IPS-NIHi7 (cell line): ENCODE data around the gene ARHGAP5.

ENCODE experiments used
- DNase-seq: peaks from one replicate; pipeline ENCODE4 v3.0.0; 2012; ENCODE audit warnings: mixed read lengths; ENCODE audit errors: extremely low spot score

Gene ARHGAP5

GRCh38 chr14:32183151-32184058 lies 106.3 kb downstream of the ARHGAP5 start:
- no peak for DNase-seq

- DNase-seq = no peak
These were observed 108.0 kb downstream of the ARHGAP5 start for GRCh38 chr14:32185097-32185496.

- DNase-seq = no peak
These were observed 109.1 kb downstream of the ARHGAP5 start for GRCh38 chr14:32186248-32186647.

- DNase-seq = no peak
These were observed 112.7 kb downstream of the ARHGAP5 start for GRCh38 chr14:32189811-32190210.

DNA sequence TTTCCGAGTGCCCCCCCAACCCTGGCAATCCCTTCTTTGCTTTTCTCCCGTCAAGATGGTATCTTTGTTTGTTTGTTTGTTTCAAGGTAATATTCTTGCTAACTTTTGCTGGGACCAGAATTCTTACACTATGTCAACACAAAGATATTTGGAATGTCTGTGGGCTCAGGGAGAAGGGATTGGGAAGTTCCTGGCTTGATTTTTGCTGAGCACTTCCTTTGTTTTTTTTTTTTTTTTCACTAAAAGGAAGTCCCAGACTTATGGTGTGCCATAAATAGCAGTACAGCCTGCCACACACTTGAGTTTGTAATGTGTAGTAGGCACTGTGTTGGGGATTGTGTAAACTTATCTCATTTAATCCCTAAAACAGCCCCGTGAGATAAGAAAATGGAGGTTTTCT lies 113.6 kb downstream of the ARHGAP5 start:
- DNase-seq = no peak

- no peak for DNase-seq
These were observed 115.7 kb downstream of the ARHGAP5 start for GRCh38 chr14:32192712-32193373.

- DNase-seq = no peak
These were observed 116.4 kb downstream of the ARHGAP5 start for GRCh38 chr14:32193532-32193931.

DNA sequence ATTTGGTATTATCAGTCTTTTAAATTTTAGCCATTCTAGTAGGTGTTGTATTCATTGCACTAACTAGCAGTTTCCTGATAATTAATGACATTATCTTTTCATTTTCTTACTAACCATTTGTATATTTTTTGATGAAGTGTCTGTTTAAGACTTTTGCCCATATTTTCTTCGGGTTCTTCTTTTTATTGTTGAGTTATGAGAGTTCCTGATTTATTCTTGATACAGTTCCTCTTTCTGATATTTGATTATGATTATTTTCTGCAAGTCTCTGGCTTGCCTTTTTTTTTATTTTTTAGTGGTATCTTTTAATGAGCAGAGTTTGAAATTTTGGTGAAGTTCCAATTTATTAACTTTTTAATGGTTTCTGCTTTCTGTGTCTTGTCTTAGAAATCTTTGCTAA lies 118.5 kb downstream of the ARHGAP5 start:
- no peak for DNase-seq

DNA sequence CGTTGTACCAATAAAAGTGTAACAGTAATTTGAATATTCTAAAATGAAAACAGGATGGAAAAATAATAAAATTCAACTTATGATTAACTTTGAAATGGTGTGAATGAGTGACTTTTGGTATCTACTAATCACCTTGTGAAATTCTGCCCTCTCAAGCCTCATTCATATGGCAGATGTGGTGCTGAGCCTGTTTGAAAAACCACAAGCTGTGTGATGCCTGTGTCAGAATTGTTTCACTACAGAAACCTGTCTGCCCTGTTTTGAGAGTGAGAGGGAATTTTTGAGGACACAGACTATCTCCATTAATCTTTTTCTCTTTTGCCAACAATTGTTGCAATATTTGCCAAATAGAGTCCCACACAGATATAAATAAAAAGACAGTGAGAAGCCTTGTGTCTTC lies 120.8 kb downstream of the ARHGAP5 start:
- no peak for DNase-seq

GRCh38 chr14:32200368-32201192 lies 123.5 kb downstream of the ARHGAP5 start:
- no peak for DNase-seq

GRCh38 chr14:32201193-32201815 lies 124.2 kb downstream of the ARHGAP5 start:
- DNase-seq = peak; percentile 89

- no peak for DNase-seq
These were observed 124.8 kb downstream of the ARHGAP5 start, which contains the start of gene RNU6-7 for GRCh38 chr14:32201816-32202490. Gene RNU6-7 (plus strand): TSS chr14:32202045.

DNA sequence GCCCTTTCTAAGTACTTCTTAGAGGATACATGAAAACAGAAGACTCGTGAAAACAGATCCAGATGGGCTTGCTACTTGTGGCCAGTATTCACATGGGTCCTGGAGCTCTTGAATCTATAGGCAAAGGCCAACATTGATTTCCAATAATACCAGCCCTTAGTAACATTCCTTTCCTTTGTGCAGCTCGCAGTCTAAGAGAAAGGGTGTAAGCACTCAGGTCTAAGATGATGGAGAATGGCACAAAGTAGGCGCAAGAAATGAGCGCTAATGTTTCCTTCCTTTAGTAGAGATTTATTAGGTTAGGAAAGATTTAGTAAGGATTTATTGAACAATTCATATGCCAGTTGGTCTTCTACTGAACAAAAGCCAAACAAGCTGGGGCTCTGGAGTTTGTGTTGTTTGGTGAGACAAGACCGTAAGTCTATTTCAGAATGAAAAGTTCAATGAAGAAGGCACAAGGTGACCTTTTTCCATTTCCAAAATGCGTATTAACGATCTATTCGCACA lies 125.4 kb downstream of the ARHGAP5 start:
- DNase-seq = no peak

DNA sequence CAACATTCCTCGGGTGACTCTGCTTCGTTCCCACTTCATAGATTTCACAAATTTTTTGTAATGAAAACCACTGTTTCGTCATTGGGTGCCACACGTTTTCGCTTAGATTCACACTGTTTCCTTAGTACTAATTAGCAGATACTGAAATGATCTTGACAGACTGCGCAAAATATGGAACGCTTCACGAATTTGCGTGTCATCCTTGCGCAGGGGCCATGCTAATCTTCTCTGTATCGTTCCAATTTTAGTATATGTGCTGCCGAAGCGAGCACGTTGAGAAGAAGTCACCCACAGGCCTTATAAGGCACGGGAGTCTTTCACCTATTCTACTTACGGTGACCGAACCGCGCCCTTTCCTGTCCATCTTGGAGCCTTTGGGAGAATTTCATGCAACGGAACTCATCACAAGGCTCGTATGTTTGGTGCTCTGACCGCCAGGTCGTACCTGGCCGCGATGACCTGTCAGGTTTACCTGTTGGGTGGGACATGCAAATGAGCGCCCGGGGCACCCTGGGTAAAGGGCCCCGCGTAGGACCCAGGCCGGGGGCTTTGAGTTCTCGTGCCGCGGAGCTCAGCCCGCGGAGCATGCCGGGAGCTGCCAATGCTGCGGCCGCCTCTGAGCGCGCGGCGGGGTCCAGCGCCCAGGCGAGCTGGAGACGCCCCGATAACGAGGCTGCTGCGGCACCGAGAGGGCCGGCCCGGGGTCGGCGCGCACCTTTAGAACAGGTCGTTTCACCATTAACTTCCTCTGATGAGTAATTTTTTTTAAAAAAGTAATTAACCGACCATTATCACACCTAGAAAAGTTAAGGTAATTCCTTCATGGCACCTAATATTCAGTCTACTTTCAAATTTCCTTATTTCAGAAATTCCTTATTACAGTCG lies 126.1 kb downstream of the ARHGAP5 start, which contains the start of gene RNU6-8:
TSS of gene RNU6-8 (minus strand) at position 272 of the 885 bp plus-strand sequence.
- peak; percentile 88 for DNase-seq

DNA sequence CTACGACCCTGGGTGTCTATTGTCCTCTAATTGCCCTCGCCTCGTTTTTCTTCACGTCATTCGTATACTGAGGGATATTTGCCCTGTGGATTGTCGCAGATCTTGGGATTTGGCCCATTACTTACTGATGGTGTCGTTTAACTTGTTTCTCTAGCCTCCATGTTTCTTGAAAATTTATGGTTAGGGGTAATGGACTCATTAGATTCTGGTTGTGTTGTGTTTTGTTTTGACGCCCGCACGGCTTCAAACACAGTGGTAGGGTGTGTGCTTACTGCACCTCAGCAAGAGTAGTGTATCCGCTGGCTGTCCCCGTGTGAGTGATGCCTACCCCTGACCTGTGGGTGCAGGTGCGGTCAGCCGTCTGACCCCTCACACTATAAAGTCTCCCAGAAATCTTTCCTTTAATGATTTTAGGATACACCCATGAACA lies 126.8 kb downstream of the ARHGAP5 start:
- DNase-seq = no peak

DNA sequence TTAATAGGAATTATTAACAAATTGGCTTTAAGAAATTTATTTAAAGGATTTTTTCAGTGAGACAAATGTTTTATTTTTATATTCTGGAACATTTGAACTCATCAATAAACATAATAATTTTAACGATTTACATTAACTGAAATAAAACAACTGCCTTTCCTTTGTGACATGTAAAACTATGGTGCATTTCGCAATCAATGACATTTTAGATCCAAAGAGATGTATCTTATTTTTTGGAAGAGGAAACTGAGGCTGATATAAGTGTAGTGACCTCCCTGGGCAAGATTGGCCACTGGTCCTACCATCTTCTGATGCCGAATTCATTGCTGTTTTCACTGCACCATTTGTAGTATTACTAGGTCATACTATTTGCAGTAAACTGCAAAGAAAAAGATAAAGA lies 128.4 kb downstream of the ARHGAP5 start:
- no peak for DNase-seq

DNA sequence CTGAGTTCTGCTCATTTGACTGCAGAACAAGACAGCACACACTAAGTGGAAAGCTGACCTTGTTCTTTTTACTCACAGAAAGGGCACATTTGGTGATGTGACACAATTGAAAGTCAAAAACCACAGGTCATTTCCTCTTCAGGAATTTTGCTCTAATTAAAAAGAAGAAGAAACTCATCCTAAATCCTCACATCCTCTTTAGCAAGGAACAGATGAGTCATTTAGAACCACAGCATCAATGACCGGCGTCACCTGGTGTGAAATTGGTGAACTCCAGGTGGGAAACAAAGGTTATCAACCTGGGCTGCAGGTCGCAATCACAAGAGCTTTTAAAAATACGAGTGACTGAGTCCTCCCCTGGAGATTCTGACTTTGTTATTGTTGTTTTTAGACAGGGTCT lies 128.9 kb downstream of the ARHGAP5 start:
- peak; percentile 21 for DNase-seq

DNA sequence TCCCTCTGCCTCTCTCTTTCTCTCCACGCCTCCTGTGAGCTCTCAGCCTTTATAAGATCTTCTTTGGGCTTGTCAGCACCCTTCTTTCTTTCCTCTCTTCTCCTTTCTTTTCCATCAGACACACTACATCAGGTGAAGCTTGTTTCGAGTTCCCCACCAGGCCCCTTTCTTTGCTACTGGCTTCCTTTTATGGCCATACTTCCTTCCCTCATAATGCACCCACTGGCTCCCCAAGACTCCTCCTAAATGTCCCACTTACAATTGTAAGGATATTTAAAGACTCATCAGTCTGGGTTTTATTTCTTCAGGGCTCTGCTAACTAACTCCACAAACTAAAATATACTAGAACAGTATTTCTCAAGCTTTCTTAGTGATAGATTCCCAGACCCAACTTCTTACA lies 129.4 kb downstream of the ARHGAP5 start:
- DNase-seq = no peak

- no peak for DNase-seq
These were observed 131.4 kb downstream of the ARHGAP5 start for GRCh38 chr14:32208490-32208889.
